Activated CD8-positive, alpha-beta T cell treated with anti-CD3 and anti-CD28 coated beads, Interleukin-2, amount 10 ng/mL, durations not matched to agents 7 days and 5 days (primary cell): ENCODE measurements around the gene SLC2A9. TPM values are rescaled to one million over a fixed set of nuclear protein-coding genes. Genes with fewer than 3 reads are reported as not detected.

Source experiments
- ATAC-seq: fragments of 150-1000 bp; cut with Tn5 transposase; one replicate; pipeline ENCODE4 v1.10.0; 2021; ENCODE audit warnings: moderate library complexity
- CTCF ChIA-PET: fragments of 350-600 bp; sonication (Branson Sonifier 250); formaldehyde crosslinking; loops from one replicate; lab custom pipeline; 2021; ENCODE audit warnings: antibody characterized with exemption; lab: Charles Lee
- POLR2A ChIA-PET: fragments of 350-600 bp; sonication (Branson Sonifier 250); formaldehyde crosslinking; loops from one replicate; lab custom pipeline; 2021; ENCODE audit warnings: antibody characterized with exemption; lab: Charles Lee
- DNase-seq: peaks from one replicate; pipeline ENCODE4 v3.0.0-alpha.2; 2020
- H3K27ac Mint-ChIP-seq: one replicate; pipeline ENCODE4 v1.8.0; 2021; ENCODE audit warnings: mild to moderate bottlenecking, mixed read lengths
- H3K27me3 Mint-ChIP-seq: one replicate; pipeline ENCODE4 v1.8.0; 2021; ENCODE audit warnings: low read depth, mixed read lengths
- H3K36me3 Mint-ChIP-seq: one replicate; pipeline ENCODE4 v1.8.0; 2021; ENCODE audit warnings: low read depth, mixed read lengths
- H3K4me1 Mint-ChIP-seq: one replicate; pipeline ENCODE4 v1.8.0; 2021; ENCODE audit warnings: low read depth, mixed read lengths
- H3K4me3 Mint-ChIP-seq: one replicate; pipeline ENCODE4 v1.8.0; 2021; ENCODE audit warnings: mild to moderate bottlenecking, mixed read lengths
- H3K9me3 Mint-ChIP-seq: one replicate; pipeline ENCODE4 v1.8.0; 2022; ENCODE audit warnings: mixed read lengths; ENCODE audit not compliant: insufficient read depth
- total RNA-seq, 2 experiments: library from RNA; stranded (reverse); gene quantifications; one replicate each; pipeline ENCODE4 v1.2.3, GENCODE V29; 2021

The SLC2A9 gene
- total RNA-seq, 2 experiments from 2014 or later: 1.3 to 1.7 TPM

GRCh38 chr4:10016169-10016568 lies 5.1 kb downstream of the SLC2A9 start:
- H3K36me3 Mint-ChIP-seq: no peaks in the 10 kb centered on the region
- H3K9me3 Mint-ChIP-seq: no peaks in the 10 kb centered on the region
- no peaks in the 10 kb centered on the region for H3K27me3 Mint-ChIP-seq
- no peak for ATAC-seq
- no peak for DNase-seq
- H3K4me1 Mint-ChIP-seq: peaks cover 36% of the 10 kb centered on the region
- POLR2A ChIA-PET: no interaction called here
- no peak overlapping the region for H3K27ac Mint-ChIP-seq
- CTCF ChIA-PET: interaction anchor here (0.8 to 4.6 kb wide), 10 partner anchors 9 to 388 kb away, joined by 3 to 86 read pairs (median 8); no protein-coding TSS in a partner anchor
- H3K4me3 Mint-ChIP-seq: no peak overlapping the region

GRCh38 chr4:10015140-10015753 lies 6.0 kb downstream of the SLC2A9 start:
- POLR2A ChIA-PET: no interaction called here
- DNase-seq: peak; percentile 69

GRCh38 chr4:10013722-10014121 lies 7.6 kb downstream of the SLC2A9 start:
- ATAC-seq (peak; percentile 59), DNase-seq (peak; percentile 67)
- H3K4me1 Mint-ChIP-seq: peaks cover 40% of the 10 kb centered on the region
- H3K27me3 Mint-ChIP-seq: no peaks in the 10 kb centered on the region
- H3K27ac Mint-ChIP-seq: no peak overlapping the region
- POLR2A ChIA-PET: interaction anchor here (0.9 kb wide), 1 partner anchor 10 kb away, joined by 3 read pairs; no protein-coding TSS in a partner anchor
- no peaks in the 10 kb centered on the region for H3K36me3 Mint-ChIP-seq
- H3K9me3 Mint-ChIP-seq: no peaks in the 10 kb centered on the region
- CTCF ChIA-PET: interaction anchor here (0.7 to 4.6 kb wide), 17 partner anchors 9 to 481 kb away, joined by 3 to 86 read pairs (median 5); no protein-coding TSS in a partner anchor
- H3K4me3 Mint-ChIP-seq: no peak overlapping the region

More at GRCh38 chr4:10015140-10015753, 6.0 kb downstream of the SLC2A9 start:
- no peak for ATAC-seq
- Mint-ChIP-seq H3K4me3 (no peak overlapping the region), H3K9me3 (no peaks in the 10 kb centered on the region), H3K27ac (peak overlapping the region; percentile 62), H3K27me3 (no peaks in the 10 kb centered on the region), H3K4me1 (peaks cover 42% of the 10 kb centered on the region), H3K36me3 (no peaks in the 10 kb centered on the region)
- CTCF ChIA-PET: interaction anchor here (0.6 to 4.6 kb wide), 24 partner anchors 8 to 324 kb away, joined by 3 to 86 read pairs (median 6); no protein-coding TSS in a partner anchor

GRCh38 chr4:10011885-10012284 lies 9.4 kb downstream of the SLC2A9 start:
- no peaks in the 10 kb centered on the region for H3K27me3 Mint-ChIP-seq
- DNase-seq (no peak), ATAC-seq (no peak)
- H3K36me3 Mint-ChIP-seq: no peaks in the 10 kb centered on the region
- H3K9me3 Mint-ChIP-seq: no peaks in the 10 kb centered on the region
- CTCF ChIA-PET: no interaction called here
- no peak overlapping the region for H3K4me3 Mint-ChIP-seq
- no peak overlapping the region for H3K27ac Mint-ChIP-seq
- POLR2A ChIA-PET: no interaction called here
- H3K4me1 Mint-ChIP-seq: peaks cover 47% of the 10 kb centered on the region

GRCh38 chr4:10011277-10011676 lies 10.0 kb downstream of the SLC2A9 start:
- no peak for ATAC-seq
- Mint-ChIP-seq H3K4me1 (peaks cover 53% of the 10 kb centered on the region), H3K27ac (no peak overlapping the region), H3K9me3 (no peaks in the 10 kb centered on the region), H3K4me3 (no peak overlapping the region), H3K27me3 (no peaks in the 10 kb centered on the region), H3K36me3 (no peaks in the 10 kb centered on the region)
- CTCF ChIA-PET: no interaction called here
- POLR2A ChIA-PET: no interaction called here
- no peak for DNase-seq

GRCh38 chr4:10009861-10010500 lies 11.3 kb downstream of the SLC2A9 start:
- ChIA-PET POLR2A (interaction anchor here (0.8 kb wide), 1 partner anchor 245 kb away, joined by 3 read pairs; no protein-coding TSS in a partner anchor), CTCF (interaction anchor here (1.5 kb wide), 1 partner anchor 9 kb away, joined by 3 read pairs; no protein-coding TSS in a partner anchor)
- H3K36me3 Mint-ChIP-seq: peaks cover under 1% of the 10 kb centered on the region
- H3K27me3 Mint-ChIP-seq: no peaks in the 10 kb centered on the region
- H3K4me1 Mint-ChIP-seq: peaks cover 59% of the 10 kb centered on the region
- DNase-seq (no peak), ATAC-seq (no peak)
- H3K4me3 Mint-ChIP-seq: no peak overlapping the region
- no peak overlapping the region for H3K27ac Mint-ChIP-seq
- H3K9me3 Mint-ChIP-seq: no peaks in the 10 kb centered on the region

- POLR2A ChIA-PET: interaction anchor here (1.1 kb wide), 1 partner anchor 46 kb away, joined by 3 read pairs; no protein-coding TSS in a partner anchor
- H3K4me3 Mint-ChIP-seq: no peak overlapping the region
- H3K27ac Mint-ChIP-seq: no peak overlapping the region
- DNase-seq (no peak), ATAC-seq (no peak)
- H3K27me3 Mint-ChIP-seq: no peaks in the 10 kb centered on the region
- no peaks in the 10 kb centered on the region for H3K9me3 Mint-ChIP-seq
- peaks cover 8% of the 10 kb centered on the region for H3K36me3 Mint-ChIP-seq
- CTCF ChIA-PET: interaction anchor here (2.5 kb wide), 1 partner anchor 11 kb away, joined by 8 read pairs; no protein-coding TSS in a partner anchor
- peaks cover 60% of the 10 kb centered on the region for H3K4me1 Mint-ChIP-seq
These were observed 12.7 kb downstream of the SLC2A9 start for GRCh38 chr4:10008609-10009005.

GRCh38 chr4:10007793-10008608 lies 13.3 kb downstream of the SLC2A9 start:
- no peak overlapping the region for H3K4me3 Mint-ChIP-seq
- ATAC-seq: no peak
- DNase-seq: no peak
- CTCF ChIA-PET: interaction anchor here (1.4 to 5.8 kb wide), 3 partner anchors 6 to 12 kb away, joined by 3 to 44 read pairs (median 8); no protein-coding TSS in a partner anchor
- H3K9me3 Mint-ChIP-seq: no peaks in the 10 kb centered on the region
- peaks cover 65% of the 10 kb centered on the region for H3K4me1 Mint-ChIP-seq
- no peak overlapping the region for H3K27ac Mint-ChIP-seq
- POLR2A ChIA-PET: interaction anchor here (1.1 kb wide), 1 partner anchor 46 kb away, joined by 3 read pairs; no protein-coding TSS in a partner anchor
- peaks cover 8% of the 10 kb centered on the region for H3K36me3 Mint-ChIP-seq
- no peaks in the 10 kb centered on the region for H3K27me3 Mint-ChIP-seq

- Mint-ChIP-seq H3K4me1 (peaks cover 71% of the 10 kb centered on the region), H3K27ac (no peak overlapping the region), H3K9me3 (no peaks in the 10 kb centered on the region), H3K36me3 (peaks cover 8% of the 10 kb centered on the region), H3K4me3 (no peak overlapping the region), H3K27me3 (no peaks in the 10 kb centered on the region)
- CTCF ChIA-PET: interaction anchor here (1.4 to 5.8 kb wide), 3 partner anchors 7 to 13 kb away, joined by 3 to 44 read pairs (median 8); no protein-coding TSS in a partner anchor
- DNase-seq: no peak
- POLR2A ChIA-PET: no interaction called here
- ATAC-seq: no peak
These were observed 13.9 kb downstream of the SLC2A9 start for GRCh38 chr4:10007436-10007740.

- CTCF ChIA-PET: interaction anchor here (1.3 to 5.8 kb wide), 5 partner anchors 7 to 303 kb away, joined by 3 to 44 read pairs (median 6); no protein-coding TSS in a partner anchor
- POLR2A ChIA-PET: no interaction called here
- H3K4me3 Mint-ChIP-seq: no peak overlapping the region
- H3K36me3 Mint-ChIP-seq: peaks cover 8% of the 10 kb centered on the region
- ATAC-seq (no peak), DNase-seq (no peak)
- no peaks in the 10 kb centered on the region for H3K9me3 Mint-ChIP-seq
- H3K27me3 Mint-ChIP-seq: no peaks in the 10 kb centered on the region
- peaks cover 77% of the 10 kb centered on the region for H3K4me1 Mint-ChIP-seq
- no peak overlapping the region for H3K27ac Mint-ChIP-seq
These were observed 14.5 kb downstream of the SLC2A9 start for GRCh38 chr4:10006601-10007435.

GRCh38 chr4:10006231-10006600 lies 15.1 kb downstream of the SLC2A9 start:
- Mint-ChIP-seq H3K36me3 (peaks cover 8% of the 10 kb centered on the region), H3K4me3 (no peak overlapping the region), H3K27me3 (no peaks in the 10 kb centered on the region), H3K27ac (no peak overlapping the region), H3K9me3 (no peaks in the 10 kb centered on the region), H3K4me1 (peaks cover 79% of the 10 kb centered on the region)
- no peak for DNase-seq
- no peak for ATAC-seq
- ChIA-PET CTCF (interaction anchor here (1.3 to 5.8 kb wide), 3 partner anchors 8 to 303 kb away, joined by 4 to 44 read pairs (median 6); no protein-coding TSS in a partner anchor), POLR2A (no interaction called here)
